WI38 (cell line): Measurements from ENCODE around the gene PLXDC2.

Experiments used
- H3K4me3 ChIP-seq: 2 replicates; pipeline ENCODE4 v1.5.1; 2011; ENCODE audit warnings: low read depth, mild to moderate bottlenecking, control low read depth, low read length
- TF ChIP-seq, protein P1 (sequence below): IDR thresholded peaks from 2 replicates; pipeline ENCODE4 v1.5.1; 2012; ENCODE audit warnings: low read depth, mild to moderate bottlenecking, control low read depth, low read length

PLXDC2 gene

DNA sequence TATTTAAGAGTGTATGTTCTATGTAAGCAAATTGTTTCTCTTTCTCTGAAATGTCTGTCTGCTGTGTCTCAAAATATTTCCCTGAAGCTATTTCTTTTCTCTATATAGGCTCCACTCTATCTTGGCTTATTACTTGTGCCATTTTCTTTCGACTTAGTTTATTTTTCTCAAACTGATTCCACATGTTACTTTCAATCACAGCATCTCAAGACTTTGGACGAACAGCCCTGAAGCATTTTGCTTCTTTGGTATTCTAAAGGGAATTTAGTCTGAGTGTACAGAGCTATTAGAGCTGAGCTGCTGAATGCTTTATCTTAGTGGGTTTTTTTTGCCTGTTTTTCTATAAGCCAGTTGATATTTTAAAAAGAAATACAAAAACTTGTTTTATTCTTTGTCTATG is 95.7 kb downstream of the PLXDC2 start:
- H3K4me3 ChIP-seq: no peak overlapping the region
- TF ChIP-seq, protein P1, sequence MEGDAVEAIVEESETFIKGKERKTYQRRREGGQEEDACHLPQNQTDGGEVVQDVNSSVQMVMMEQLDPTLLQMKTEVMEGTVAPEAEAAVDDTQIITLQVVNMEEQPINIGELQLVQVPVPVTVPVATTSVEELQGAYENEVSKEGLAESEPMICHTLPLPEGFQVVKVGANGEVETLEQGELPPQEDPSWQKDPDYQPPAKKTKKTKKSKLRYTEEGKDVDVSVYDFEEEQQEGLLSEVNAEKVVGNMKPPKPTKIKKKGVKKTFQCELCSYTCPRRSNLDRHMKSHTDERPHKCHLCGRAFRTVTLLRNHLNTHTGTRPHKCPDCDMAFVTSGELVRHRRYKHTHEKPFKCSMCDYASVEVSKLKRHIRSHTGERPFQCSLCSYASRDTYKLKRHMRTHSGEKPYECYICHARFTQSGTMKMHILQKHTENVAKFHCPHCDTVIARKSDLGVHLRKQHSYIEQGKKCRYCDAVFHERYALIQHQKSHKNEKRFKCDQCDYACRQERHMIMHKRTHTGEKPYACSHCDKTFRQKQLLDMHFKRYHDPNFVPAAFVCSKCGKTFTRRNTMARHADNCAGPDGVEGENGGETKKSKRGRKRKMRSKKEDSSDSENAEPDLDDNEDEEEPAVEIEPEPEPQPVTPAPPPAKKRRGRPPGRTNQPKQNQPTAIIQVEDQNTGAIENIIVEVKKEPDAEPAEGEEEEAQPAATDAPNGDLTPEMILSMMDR: no peak

DNA sequence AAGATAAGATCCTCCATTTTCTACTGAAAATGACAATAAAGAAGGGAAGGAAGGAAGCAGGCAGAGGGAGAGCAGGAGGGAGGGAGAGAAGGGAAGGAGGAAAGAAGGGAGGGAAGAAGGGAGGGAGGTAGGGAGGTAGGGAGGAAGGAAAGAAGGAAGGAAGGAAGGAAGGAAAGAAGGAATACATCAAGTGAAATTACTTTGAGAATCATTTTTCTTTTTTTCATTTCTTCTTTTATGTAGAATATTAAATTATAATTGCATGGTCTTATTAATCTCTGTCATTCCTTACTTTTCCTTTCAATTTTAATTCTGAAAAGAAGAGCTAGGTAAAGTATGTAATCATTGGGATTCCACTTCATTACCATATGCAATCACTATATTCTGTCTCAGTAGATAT is 97.8 kb downstream of the PLXDC2 start:
- H3K4me3 ChIP-seq: no peak overlapping the region
- TF ChIP-seq, protein P1: no peak

DNA sequence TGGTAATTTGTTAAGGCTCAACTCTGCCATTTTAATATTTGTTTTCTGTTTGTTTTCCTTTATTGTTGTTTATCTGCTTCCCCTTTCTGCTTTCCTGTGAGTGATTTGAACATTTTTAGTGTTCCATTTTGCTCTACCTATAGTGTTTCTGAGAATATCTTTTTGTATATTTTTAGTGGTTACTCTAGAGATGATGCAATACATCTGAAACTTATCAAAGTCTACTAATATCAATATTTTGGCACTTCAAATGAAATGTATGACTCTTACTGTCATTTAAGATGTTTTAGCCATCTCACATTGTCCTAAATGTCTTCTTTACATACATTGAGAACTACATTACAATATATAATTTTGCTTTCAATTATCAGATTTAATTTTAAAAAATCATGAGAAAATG is 98.9 kb downstream of the PLXDC2 start:
- TF ChIP-seq, protein P1: no peak
- H3K4me3 ChIP-seq: no peak overlapping the region

DNA sequence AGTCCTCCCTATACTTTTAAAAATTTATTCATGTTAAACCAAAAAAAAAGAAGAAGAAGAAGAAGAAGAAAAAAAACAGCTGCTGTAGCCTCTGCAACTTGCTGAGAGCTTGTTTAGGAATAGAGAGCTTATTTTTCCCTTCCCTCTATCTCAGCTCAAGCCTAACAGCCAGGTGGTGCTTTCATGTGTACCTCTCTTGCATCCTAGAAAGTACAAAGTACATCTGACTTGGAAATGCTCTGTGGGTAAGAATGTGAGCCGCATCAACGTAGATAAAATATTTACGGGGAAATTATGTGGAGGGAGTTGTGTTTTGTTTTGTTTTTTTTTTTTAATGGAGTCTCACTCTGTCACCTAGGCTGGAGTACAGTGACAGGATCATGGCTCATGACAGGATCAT is 99.6 kb downstream of the PLXDC2 start:
- TF ChIP-seq, protein P1: no peak
- no peak overlapping the region for H3K4me3 ChIP-seq

DNA sequence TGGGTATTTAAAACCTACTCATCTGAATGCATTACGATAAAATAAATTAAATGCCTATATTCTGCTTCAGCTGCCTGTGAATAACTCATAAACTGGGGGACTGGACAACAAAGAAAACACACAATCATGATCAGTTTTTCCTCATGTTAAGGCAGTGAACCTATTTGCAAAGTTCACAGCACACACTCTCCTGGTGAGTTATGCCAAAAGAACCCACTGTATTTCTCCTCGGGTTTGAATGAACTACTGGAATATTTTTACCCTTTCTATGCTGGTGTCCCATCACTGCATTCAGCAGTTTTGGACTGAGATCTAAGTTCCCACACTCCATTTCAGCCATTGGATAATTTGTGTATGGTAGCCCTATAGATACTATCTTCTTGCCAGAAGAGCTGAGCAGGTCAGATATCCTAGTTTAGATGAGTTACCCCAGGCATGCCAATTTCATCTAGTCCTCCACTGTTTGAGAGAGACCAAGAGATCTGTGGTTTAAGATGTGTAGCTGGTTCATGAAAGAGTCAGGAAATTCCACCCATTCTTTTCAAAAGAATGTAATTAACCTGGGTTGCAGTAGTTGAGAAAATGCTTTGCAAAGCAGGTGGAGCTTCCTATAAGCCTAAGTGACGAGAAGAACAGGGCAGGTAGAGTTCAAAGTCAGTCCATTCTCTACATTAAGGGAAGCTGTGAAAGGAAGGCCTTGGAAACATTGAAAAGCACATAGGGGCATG is 101.7 kb downstream of the PLXDC2 start:
- no peak overlapping the region for H3K4me3 ChIP-seq
- TF ChIP-seq, protein P1: no peak

DNA sequence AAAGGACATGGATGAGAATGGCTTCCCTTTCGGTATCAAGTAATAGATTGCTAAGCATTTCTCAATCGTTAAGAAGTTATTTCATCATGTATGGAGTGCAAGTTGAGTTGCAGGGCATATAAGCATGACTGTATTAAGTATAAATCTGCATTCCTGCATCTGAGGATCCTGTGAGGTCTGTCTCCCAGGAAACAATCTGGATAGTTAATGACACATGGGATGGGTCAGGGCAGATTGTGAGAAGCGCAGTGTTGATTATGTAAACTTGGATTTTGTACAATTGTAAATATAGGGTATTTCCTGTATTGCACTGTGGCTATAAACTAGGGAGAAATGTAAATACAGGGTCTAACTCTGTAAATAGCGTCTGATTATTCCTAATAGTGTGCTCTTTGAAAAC is 102.6 kb downstream of the PLXDC2 start:
- no peak overlapping the region for H3K4me3 ChIP-seq
- TF ChIP-seq, protein P1: no peak

DNA sequence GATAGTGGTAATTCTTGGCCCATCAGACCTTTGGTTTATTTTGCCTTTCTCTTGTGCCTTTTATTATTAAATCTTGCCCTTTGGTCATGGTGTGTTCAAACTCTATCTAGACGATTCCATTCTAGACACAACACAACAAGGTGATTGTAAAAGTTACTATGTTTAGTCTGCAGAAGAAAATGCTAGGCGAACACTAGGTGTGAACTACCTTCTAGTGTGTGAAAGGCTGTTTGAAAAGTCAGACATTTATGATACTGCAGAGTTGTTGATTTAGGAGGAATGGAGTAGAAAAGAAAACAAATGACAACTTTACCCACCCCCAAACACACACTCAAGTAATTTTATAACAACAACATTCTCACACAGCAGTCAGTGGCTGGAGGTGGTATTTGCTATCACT is 103.4 kb downstream of the PLXDC2 start:
- TF ChIP-seq, protein P1: no peak
- H3K4me3 ChIP-seq: no peak overlapping the region
